Thoracic aorta (tissue), 2 donors: ENCODE data around the gene ITGA4. TPM values are rescaled to one million over a fixed set of nuclear protein-coding genes. Genes with fewer than 3 reads are reported as not detected.

ENCODE experiments used
- ATAC-seq: fragments of 150-250 bp; one replicate; pipeline ENCODE4 v1.8.0; 2017; ENCODE audit warnings: low read depth; ENCODE audit not compliant: insufficient number of reproducible peaks, low FRiP score
- DNase-seq: peaks from one replicate; pipeline ENCODE4 v3.0.0-alpha.2; 2020; ENCODE audit warnings: low spot score
- H3K27ac ChIP-seq, 2 donors: fragments of 200-600 bp; sonication (generic); 1 replicate in 1 of 2; 2 replicates in 1 of 2; pipeline ENCODE4 v1.5.1; 2016; ENCODE audit warnings: mild to moderate bottlenecking in 2 of 2, moderate library complexity in 2 of 2
- H3K27me3 ChIP-seq: fragments of 200-600 bp; sonication (generic); replicated peaks from 2 replicates; pipeline ENCODE4 v1.6.0; 2016; ENCODE audit warnings: mild to moderate bottlenecking; ENCODE audit not compliant: insufficient read depth
- H3K36me3 ChIP-seq: fragments of 200-600 bp; sonication (generic); one replicate; pipeline ENCODE4 v1.5.1; 2016
- H3K4me1 ChIP-seq, 2 donors: fragments of 200-600 bp; sonication (generic); 1 replicate in 1 of 2; 2 replicates in 1 of 2; pipeline versions ENCODE4 v1.5.1 to v1.6.0; 2016; ENCODE audit warnings: low read depth in 2 of 2, mild to moderate bottlenecking in 1 of 2; ENCODE audit not compliant: control insufficient read depth in 1 of 2
- H3K4me3 ChIP-seq: fragments of 200-600 bp; sonication (generic); 2 replicates; pipeline ENCODE4 v1.5.1; 2016; ENCODE audit warnings: mild to moderate bottlenecking
- H3K9me3 ChIP-seq: fragments of 200-600 bp; sonication (generic); 2 replicates; pipeline ENCODE4 v1.5.1; 2016
- total RNA-seq, 2 donors: library from RNA; depleted of rRNA; stranded (reverse); fragments of >200 nt; gene quantifications; one replicate each; pipeline versions ENCODE4 v1.1.0 to v1.2.3, GENCODE V29; 2016
- TF ChIP-seq, protein P1 (sequence below): fragments of 200-600 bp; sonication (generic); IDR thresholded peaks from one replicate; pipeline ENCODE4 v1.5.1; 2019; ENCODE audit warnings: antibody characterized with exemption

ITGA4 gene
- 10 to 100 TPM; 21.9 to 40.3 TPM for total RNA-seq

DNA sequence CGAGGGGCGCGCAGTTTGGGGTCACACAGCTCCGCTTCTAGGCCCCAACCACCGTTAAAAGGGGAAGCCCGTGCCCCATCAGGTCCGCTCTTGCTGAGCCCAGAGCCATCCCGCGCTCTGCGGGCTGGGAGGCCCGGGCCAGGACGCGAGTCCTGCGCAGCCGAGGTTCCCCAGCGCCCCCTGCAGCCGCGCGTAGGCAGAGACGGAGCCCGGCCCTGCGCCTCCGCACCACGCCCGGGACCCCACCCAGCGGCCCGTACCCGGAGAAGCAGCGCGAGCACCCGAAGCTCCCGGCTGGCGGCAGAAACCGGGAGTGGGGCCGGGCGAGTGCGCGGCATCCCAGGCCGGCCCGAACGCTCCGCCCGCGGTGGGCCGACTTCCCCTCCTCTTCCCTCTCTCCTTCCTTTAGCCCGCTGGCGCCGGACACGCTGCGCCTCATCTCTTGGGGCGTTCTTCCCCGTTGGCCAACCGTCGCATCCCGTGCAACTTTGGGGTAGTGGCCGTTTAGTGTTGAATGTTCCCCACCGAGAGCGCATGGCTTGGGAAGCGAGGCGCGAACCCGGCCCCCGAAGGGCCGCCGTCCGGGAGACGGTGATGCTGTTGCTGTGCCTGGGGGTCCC is at the start of gene ITGA4:
ITGA4 (plus strand) TSS at position 266 of the 620 bp plus-strand sequence; CDS start at position 535, 269 bp downstream.
- H3K27ac ChIP-seq, result peak within 1 kb of the TSS; percentile 27 to 43

DNA sequence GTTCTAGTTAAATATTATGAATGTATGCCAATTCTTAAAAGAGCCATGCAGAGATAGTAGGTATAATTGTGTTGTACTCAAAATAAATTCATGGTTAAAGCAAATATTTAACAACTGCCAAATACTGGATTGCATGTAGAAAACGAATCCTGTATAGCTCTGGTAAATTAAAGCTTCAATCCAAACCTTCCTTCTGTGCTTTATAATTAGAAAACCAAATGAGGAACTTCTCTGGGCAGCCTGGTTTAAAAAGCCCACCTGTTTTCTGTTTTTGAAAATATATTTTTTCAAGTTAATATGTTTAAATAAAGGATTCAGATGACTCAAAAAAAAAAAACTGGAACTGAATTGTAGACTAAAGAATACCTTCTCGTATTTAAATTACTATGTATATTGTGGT is 48.3 kb upstream of the ITGA4 start:
- Histone ChIP-seq H3K9me3 (no peaks in the 10 kb centered on the region), H3K4me1 (no peaks in the 10 kb centered on the region), H3K4me3 (no peak overlapping the region), H3K27me3 (no peaks in the 10 kb centered on the region), H3K27ac (no peak overlapping the region), H3K36me3 (no peaks in the 10 kb centered on the region)
- ATAC-seq, result no peak
- TF ChIP-seq, protein P1, sequence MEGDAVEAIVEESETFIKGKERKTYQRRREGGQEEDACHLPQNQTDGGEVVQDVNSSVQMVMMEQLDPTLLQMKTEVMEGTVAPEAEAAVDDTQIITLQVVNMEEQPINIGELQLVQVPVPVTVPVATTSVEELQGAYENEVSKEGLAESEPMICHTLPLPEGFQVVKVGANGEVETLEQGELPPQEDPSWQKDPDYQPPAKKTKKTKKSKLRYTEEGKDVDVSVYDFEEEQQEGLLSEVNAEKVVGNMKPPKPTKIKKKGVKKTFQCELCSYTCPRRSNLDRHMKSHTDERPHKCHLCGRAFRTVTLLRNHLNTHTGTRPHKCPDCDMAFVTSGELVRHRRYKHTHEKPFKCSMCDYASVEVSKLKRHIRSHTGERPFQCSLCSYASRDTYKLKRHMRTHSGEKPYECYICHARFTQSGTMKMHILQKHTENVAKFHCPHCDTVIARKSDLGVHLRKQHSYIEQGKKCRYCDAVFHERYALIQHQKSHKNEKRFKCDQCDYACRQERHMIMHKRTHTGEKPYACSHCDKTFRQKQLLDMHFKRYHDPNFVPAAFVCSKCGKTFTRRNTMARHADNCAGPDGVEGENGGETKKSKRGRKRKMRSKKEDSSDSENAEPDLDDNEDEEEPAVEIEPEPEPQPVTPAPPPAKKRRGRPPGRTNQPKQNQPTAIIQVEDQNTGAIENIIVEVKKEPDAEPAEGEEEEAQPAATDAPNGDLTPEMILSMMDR, result no peak
- no peak for DNase-seq

More for the DNA sequence above, at the start of gene ITGA4:
- no peaks in the 10 kb centered on the region for H3K36me3 ChIP-seq
- peak within 1 kb of the TSS; percentile 73 for H3K4me3 ChIP-seq
- ATAC-seq, result no peak
- no peak for DNase-seq
- H3K4me1 ChIP-seq, result peaks cover 2 to 16% of the 10 kb centered on the region in 2 donors
- H3K27me3 ChIP-seq, result no peaks in the 10 kb centered on the region
- no peaks in the 10 kb centered on the region for H3K9me3 ChIP-seq
- TF ChIP-seq, protein P1, result peak; percentile 20

DNA sequence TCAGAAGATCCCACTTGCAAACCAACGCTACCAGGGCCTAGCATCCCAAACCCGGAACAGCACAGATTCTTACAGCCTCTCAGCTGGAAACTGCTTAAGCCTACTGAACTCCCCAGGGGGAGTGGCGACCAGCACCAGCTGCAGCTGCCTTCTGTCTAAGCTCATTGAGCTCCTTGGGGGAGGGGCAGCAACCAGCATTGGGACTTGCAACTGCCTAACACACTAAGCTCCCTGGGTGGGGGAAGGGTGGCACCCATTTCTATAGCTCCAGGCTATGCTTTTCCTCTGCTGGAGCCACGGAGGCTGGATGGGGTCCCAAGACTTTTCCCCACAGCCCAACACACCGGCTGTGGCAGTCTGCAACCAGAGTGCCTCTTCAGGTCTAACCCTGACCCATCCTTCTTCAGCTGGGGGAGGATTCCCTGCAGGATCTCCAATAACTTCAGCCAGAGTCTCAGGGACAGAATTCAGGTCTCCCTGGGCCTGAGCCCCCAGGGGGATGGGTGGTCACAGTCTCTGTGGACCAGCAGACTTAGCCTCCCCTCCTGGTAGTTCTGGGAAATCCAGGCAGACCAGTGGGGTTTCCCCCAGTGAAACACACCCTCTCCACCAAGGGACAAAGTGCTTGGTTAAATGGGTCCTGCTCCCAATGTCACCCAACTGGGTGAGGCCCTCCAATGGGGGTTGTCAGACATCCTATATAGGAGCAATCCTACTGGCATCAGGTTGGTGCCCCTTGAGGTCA is 45.9 kb upstream of the ITGA4 start:
- Histone ChIP-seq H3K4me3 (no peak overlapping the region), H3K27me3 (no peaks in the 10 kb centered on the region), H3K9me3 (no peaks in the 10 kb centered on the region), H3K36me3 (no peaks in the 10 kb centered on the region), H3K27ac (no peak overlapping the region), H3K4me1 (no peaks in the 10 kb centered on the region)
- no peak for ATAC-seq
- DNase-seq, result no peak
- TF ChIP-seq, protein P1, result no peak

DNA sequence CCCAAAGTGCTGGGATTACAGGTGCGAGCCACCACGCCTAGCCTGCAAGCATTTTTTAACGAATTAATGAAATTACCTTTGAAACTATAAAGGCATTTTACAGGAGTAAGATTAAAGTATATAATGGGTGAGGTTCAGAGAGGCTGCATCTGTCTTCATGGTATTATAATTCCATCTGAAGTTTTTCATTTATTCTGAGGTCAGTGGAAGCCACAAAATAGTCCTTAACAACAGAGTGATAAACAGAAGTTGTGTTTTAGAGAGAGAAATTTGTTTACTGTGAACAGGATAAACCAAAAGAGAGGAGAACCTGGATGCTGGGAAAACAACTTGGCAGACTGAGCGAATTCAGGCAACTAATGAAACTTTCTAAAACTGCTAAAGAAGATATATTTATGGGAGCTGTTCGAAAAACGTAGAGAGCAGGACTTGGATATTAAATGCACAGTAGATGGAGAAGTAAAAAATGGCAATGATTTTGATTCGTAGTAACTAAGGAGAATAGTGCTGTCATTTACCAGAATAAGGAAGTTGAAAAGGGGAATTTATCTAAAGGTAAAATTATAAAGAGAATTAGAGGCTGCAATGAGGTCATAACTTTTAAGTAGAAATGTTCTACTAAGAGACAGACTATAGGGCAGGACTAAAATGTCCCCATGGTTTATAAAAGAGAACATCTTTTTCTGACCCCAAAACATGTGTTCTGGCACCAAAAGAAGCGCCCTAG is 37.9 kb upstream of the ITGA4 start:
- Histone ChIP-seq H3K36me3 (no peaks in the 10 kb centered on the region), H3K9me3 (no peaks in the 10 kb centered on the region), H3K27ac (no peak overlapping the region), H3K4me1 (no peaks in the 10 kb centered on the region), H3K27me3 (no peaks in the 10 kb centered on the region), H3K4me3 (no peak overlapping the region)
- ATAC-seq (no peak), DNase-seq (no peak)
- TF ChIP-seq, protein P1, result no peak
